Loucy (cell line): ENCODE data around the gene ZNF785.

ENCODE experiments used
- H2AFZ ChIP-seq: fragments of 200-600 bp; sonication (generic); 2 replicates; pipeline ENCODE4 v1.6.0; 2016; ENCODE audit warnings: antibody characterized with exemption, mild to moderate bottlenecking, low read length, moderate library complexity
- H3F3A ChIP-seq: fragments of 200-600 bp; 2 replicates; pipeline ENCODE4 v1.6.0; 2016; ENCODE audit warnings: antibody characterized with exemption, low read depth, mild to moderate bottlenecking
- H3K27me3 ChIP-seq: fragments of 200-600 bp; sonication (generic); 2 replicates; pipeline ENCODE4 v1.6.1; 2014; ENCODE audit warnings: low read length, mild to moderate bottlenecking; ENCODE audit not compliant: insufficient read depth, poor library complexity, severe bottlenecking
- H3K36me3 ChIP-seq: fragments of 200-600 bp; sonication (generic); 2 replicates; pipeline ENCODE4 v1.6.1; 2016; ENCODE audit warnings: low read length; ENCODE audit not compliant: insufficient read depth
- H3K4me1 ChIP-seq: fragments of 200-600 bp; sonication (generic); 2 replicates; pipeline ENCODE4 v1.5.1; 2014; ENCODE audit warnings: low read length, mild to moderate bottlenecking; ENCODE audit not compliant: insufficient read depth, poor library complexity, severe bottlenecking
- H3K4me2 ChIP-seq: fragments of 200-600 bp; sonication (generic); 2 replicates; pipeline ENCODE4 v1.6.0; 2014; ENCODE audit warnings: antibody characterized with exemption, low read length, low read depth, mild to moderate bottlenecking; ENCODE audit not compliant: poor library complexity, severe bottlenecking
- H3K4me3 ChIP-seq: fragments of 200-600 bp; sonication (generic); 2 replicates; pipeline ENCODE4 v1.5.1; 2014; ENCODE audit warnings: low read length, mild to moderate bottlenecking, mixed read lengths; ENCODE audit not compliant: poor library complexity, severe bottlenecking
- H3K79me2 ChIP-seq: fragments of 200-600 bp; sonication (generic); 2 replicates; pipeline ENCODE4 v1.6.1; 2014; ENCODE audit warnings: low read length; ENCODE audit not compliant: insufficient read depth
- H3K9ac ChIP-seq: fragments of 200-600 bp; sonication (generic); 2 replicates; pipeline ENCODE4 v1.6.0; 2014; ENCODE audit warnings: mild to moderate bottlenecking, low read depth, low read length, moderate library complexity; ENCODE audit not compliant: poor library complexity, severe bottlenecking
- H3K9me2 ChIP-seq: fragments of 200-600 bp; sonication (generic); replicated peaks from 2 replicates; pipeline ENCODE4 v1.6.1; 2016; ENCODE audit warnings: low read depth, low read length, mixed read lengths
- H3K9me3 ChIP-seq: fragments of 200-600 bp; sonication (generic); 2 replicates; pipeline ENCODE4 v1.6.1; 2014; ENCODE audit warnings: mild to moderate bottlenecking, antibody characterized with exemption, low read length, low read depth; ENCODE audit not compliant: insufficient read depth
- H4K20me1 ChIP-seq: fragments of 200-600 bp; sonication (generic); 2 replicates; pipeline ENCODE4 v1.6.0; 2014; ENCODE audit warnings: antibody characterized with exemption, low read length, mild to moderate bottlenecking; ENCODE audit not compliant: insufficient read depth, poor library complexity, severe bottlenecking
- EZH2phosphoT487 ChIP-seq: fragments of 200-600 bp; IDR thresholded peaks from 2 replicates; pipeline ENCODE4 v1.6.1; 2018; ENCODE audit warnings: antibody characterized with exemption, mild to moderate bottlenecking, moderate library complexity, borderline replicate concordance
- TF ChIP-seq, protein P1 (sequence below): fragments of 200-600 bp; sonication (generic); conservative IDR thresholded peaks from 2 replicates; pipeline ENCODE4 v1.5.1; 2014; ENCODE audit warnings: mild to moderate bottlenecking, antibody characterized with exemption, low read length

ZNF785 gene

DNA sequence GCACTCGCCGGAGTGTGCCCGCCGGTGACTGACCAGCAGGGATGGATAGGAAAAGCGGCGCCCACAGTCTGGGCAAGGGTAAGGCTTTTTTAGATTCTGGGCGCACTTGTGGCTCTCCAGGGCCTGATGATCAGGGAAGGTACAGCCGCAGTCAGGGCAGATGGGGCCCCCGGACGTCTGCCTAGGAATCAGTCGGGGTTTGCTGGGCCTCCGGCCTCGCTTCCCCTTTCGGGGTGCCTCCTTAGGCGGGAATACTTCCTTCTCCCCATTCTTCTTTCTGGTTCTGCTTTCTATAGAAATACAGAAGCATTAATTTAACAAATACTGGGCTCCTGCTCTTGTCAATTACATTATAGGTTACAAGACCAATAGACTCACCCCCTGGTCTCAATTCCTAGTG is 19.7 kb upstream of the ZNF785 start:
- Histone ChIP-seq H3K4me1 (peaks cover 21% of the 10 kb centered on the region), H3K9ac (no peak overlapping the region), H3K4me2 (no peak overlapping the region), H3K9me3 (no peaks in the 10 kb centered on the region), H3F3A (no peaks in the 10 kb centered on the region), H3K79me2 (peaks cover 50% of the 10 kb centered on the region), H3K4me3 (no peak overlapping the region), H3K9me2 (no peaks in the 10 kb centered on the region), H4K20me1 (no peaks in the 10 kb centered on the region), H3K36me3 (peaks cover 26% of the 10 kb centered on the region; the same call in 1 of the 2 replicates), H2AFZ (no peak overlapping the region), H3K27me3 (peaks cover 4% of the 10 kb centered on the region)
- TF ChIP-seq, protein P1, sequence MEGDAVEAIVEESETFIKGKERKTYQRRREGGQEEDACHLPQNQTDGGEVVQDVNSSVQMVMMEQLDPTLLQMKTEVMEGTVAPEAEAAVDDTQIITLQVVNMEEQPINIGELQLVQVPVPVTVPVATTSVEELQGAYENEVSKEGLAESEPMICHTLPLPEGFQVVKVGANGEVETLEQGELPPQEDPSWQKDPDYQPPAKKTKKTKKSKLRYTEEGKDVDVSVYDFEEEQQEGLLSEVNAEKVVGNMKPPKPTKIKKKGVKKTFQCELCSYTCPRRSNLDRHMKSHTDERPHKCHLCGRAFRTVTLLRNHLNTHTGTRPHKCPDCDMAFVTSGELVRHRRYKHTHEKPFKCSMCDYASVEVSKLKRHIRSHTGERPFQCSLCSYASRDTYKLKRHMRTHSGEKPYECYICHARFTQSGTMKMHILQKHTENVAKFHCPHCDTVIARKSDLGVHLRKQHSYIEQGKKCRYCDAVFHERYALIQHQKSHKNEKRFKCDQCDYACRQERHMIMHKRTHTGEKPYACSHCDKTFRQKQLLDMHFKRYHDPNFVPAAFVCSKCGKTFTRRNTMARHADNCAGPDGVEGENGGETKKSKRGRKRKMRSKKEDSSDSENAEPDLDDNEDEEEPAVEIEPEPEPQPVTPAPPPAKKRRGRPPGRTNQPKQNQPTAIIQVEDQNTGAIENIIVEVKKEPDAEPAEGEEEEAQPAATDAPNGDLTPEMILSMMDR = no peak
- TF ChIP-seq EZH2phosphoT487 = no peak

DNA sequence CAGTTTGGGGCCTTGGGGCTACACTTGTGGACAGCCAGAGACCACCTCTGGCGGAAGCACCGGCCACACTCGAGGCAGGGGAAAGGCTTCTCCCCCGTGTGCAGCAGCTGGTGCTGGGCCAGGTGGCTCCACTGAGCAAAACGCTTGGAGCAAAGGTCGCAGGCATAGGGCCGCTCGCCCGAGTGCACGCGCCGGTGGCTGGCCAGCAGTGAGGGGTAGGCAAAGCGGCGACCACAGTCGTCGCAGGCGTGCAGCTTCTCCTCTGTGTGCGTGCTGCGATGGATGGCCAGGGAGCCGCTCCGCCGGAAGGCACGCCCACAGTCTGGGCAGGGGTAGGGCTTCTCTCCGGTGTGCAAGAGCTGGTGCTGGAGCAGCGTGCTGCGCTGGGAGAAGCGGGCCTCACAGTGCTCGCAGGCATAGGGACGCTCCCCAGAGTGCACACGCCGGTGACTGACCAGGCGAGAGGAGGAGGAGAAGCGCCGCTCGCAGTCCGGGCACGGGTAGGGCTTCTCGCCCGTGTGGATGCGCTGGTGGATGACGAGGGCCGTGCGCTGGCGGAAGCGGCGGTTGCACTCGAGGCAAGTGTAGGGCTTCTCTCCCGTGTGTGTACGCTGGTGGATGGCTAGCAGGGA is 18.9 kb upstream of the ZNF785 start:
- Histone ChIP-seq H3K4me2 (no peak overlapping the region), H3F3A (no peaks in the 10 kb centered on the region), H4K20me1 (no peaks in the 10 kb centered on the region), H3K27me3 (no peaks in the 10 kb centered on the region), H3K9me2 (no peaks in the 10 kb centered on the region), H3K79me2 (peaks cover 44% of the 10 kb centered on the region), H3K4me3 (no peak overlapping the region), H3K4me1 (peaks cover 21% of the 10 kb centered on the region), H2AFZ (no peak overlapping the region), H3K9ac (no peak overlapping the region), H3K9me3 (no peaks in the 10 kb centered on the region), H3K36me3 (peaks cover 26% of the 10 kb centered on the region; the same call in 1 of the 2 replicates)
- TF ChIP-seq, protein P1 = no peak
- TF ChIP-seq EZH2phosphoT487 = no peak

DNA sequence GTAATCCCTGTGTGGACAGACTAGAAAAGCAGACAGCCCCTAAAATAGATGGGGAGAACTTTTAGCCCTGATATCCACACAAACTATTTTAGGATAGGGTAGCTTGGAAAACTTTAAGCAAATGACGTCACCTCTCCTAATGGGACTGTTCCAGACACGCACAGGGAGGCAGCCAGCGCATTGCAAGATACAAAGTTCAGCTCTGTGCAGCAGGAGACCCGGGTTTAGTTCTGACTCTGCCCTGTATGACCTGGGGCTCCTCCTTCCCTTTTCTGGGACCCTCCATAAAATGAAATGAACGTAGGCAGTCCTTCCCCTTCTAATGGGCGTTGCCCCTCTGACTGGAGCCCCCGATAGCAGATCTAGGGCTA is 18.4 kb upstream of the ZNF785 start:
- H3K9me3 ChIP-seq = no peaks in the 10 kb centered on the region
- TF ChIP-seq, protein P1 = no peak
- TF ChIP-seq EZH2phosphoT487 = no peak

More for the DNA sequence above, 18.4 kb upstream of the ZNF785 start:
- Histone ChIP-seq H3K36me3 (peaks cover 26% of the 10 kb centered on the region; the same call in 1 of the 2 replicates), H3K9me2 (no peaks in the 10 kb centered on the region), H3F3A (no peaks in the 10 kb centered on the region), H2AFZ (no peak overlapping the region), H3K9ac (no peak overlapping the region), H3K4me1 (peaks cover 16% of the 10 kb centered on the region), H3K4me3 (no peak overlapping the region), H4K20me1 (no peaks in the 10 kb centered on the region), H3K79me2 (peaks cover 39% of the 10 kb centered on the region), H3K27me3 (no peaks in the 10 kb centered on the region), H3K4me2 (no peak overlapping the region)
